Endothelial cell of umbilical vein (primary cell): ENCODE measurements around the gene C14orf180. TPM values are rescaled to one million over a fixed set of nuclear protein-coding genes. Genes with fewer than 3 reads are reported as not detected.

ENCODE experiments used
- BruUV-seq: library from RNA; stranded (reverse); fragments of 400-500 nt; replicated peaks from 2 replicates; lab custom pipeline; 2021; lab: Mats Ljungman, UMichigan
- CTCF ChIA-PET: fragments of 300-600, 350-600 bp; sonication (Branson Sonifier 250); formaldehyde crosslinking; loops from one replicate; lab custom pipeline; 2021; ENCODE audit warnings: antibody characterized with exemption, inconsistent platforms; lab: Charles Lee
- POLR2A ChIA-PET: fragments of 300-600, 350-600 bp; sonication (Branson Sonifier 250); formaldehyde crosslinking; loops from one replicate; lab custom pipeline; 2021; ENCODE audit warnings: antibody characterized with exemption, inconsistent platforms; lab: Charles Lee
- DNase-seq: peaks from one replicate; pipeline ENCODE4 v3.0.0-alpha.2; 2011; ENCODE audit warnings: low read depth, low spot score
- FAIRE-seq: peaks from 2 replicates; lab custom pipeline; 2011; peaks lifted over from hg19 to GRCh38; lab: Jason Lieb, UNC
- H2AFZ ChIP-seq: 2 replicates; pipeline ENCODE4 v1.6.0; 2012; ENCODE audit warnings: low read depth, low read length, control low read depth, inconsistent platforms
- H3K27ac ChIP-seq: 2 replicates; pipeline ENCODE4 v1.5.1; 2011; ENCODE audit warnings: low read depth, mild to moderate bottlenecking, control low read depth, low read length, moderate library complexity; ENCODE audit not compliant: insufficient read depth
- H3K27me3 ChIP-seq, 2 experiments: 2 replicates each; pipeline versions ENCODE4 v1.6.0 to v1.6.1; 2011; ENCODE audit warnings: low read length in 2 of 2, mixed read lengths in 1 of 2; ENCODE audit not compliant: control insufficient read depth in 2 of 2, insufficient read depth in 2 of 2
- H3K36me3 ChIP-seq, 2 experiments: 2 replicates in 1 of 2; 3 replicates in 1 of 2; pipeline ENCODE4 v1.5.1; 2011; ENCODE audit warnings: low read length in 2 of 2, mild to moderate bottlenecking in 1 of 2, moderate library complexity in 1 of 2; ENCODE audit not compliant: control insufficient read depth in 2 of 2, insufficient read depth in 2 of 2; ENCODE audit errors: extremely low read depth in 1 of 2
- H3K4me1 ChIP-seq: 3 replicates; pipeline ENCODE4 v1.5.1; 2011; ENCODE audit warnings: mild to moderate bottlenecking, low read length; ENCODE audit not compliant: control insufficient read depth, insufficient read depth; ENCODE audit errors: extremely low read depth
- H3K4me2 ChIP-seq: 2 replicates; pipeline ENCODE4 v1.6.1; 2011; ENCODE audit warnings: low read length, control low read depth, mixed read lengths; ENCODE audit not compliant: insufficient read depth
- H3K4me3 ChIP-seq, 3 experiments: fragments of 200-600 bp in 1 of 3; sonication (generic), shearing (Covaris generic) in 1 of 3; replicated peaks in 1 of 3; 2 replicates each; pipeline ENCODE4 v1.5.1; 2011 to 2016; ENCODE audit warnings: control low read depth in 3 of 3, low read length in 3 of 3, mild to moderate bottlenecking in 2 of 3, inconsistent platforms in 1 of 3, low read depth in 1 of 3, moderate library complexity in 1 of 3; ENCODE audit not compliant: insufficient read depth in 1 of 3
- H3K79me2 ChIP-seq: 2 replicates; pipeline ENCODE4 v1.6.0; 2012; ENCODE audit warnings: low read length, inconsistent platforms; ENCODE audit not compliant: control insufficient read depth, insufficient read depth
- H3K9ac ChIP-seq: replicated peaks from 2 replicates; pipeline ENCODE3; 2011; ENCODE audit warnings: low read length, control low read depth; ENCODE audit not compliant: insufficient read depth; ENCODE audit errors: extremely low read depth
- H3K9me1 ChIP-seq: replicated peaks from 3 replicates; pipeline ENCODE4 v1.6.0; 2011; ENCODE audit warnings: mild to moderate bottlenecking, low read length; ENCODE audit not compliant: control insufficient read depth, insufficient read depth; ENCODE audit errors: extremely low read depth
- H3K9me3 ChIP-seq: replicated peaks from 2 replicates; pipeline ENCODE4 v1.5.1; 2012; ENCODE audit warnings: low read length, inconsistent platforms; ENCODE audit not compliant: control insufficient read depth, insufficient read depth
- H4K20me1 ChIP-seq: replicated peaks from 2 replicates; pipeline ENCODE3; 2011; ENCODE audit warnings: mild to moderate bottlenecking, low read length; ENCODE audit not compliant: control insufficient read depth, insufficient read depth; ENCODE audit errors: extremely low read depth
- CTCF ChIP-seq, 2 donors: IDR thresholded peaks; 1 replicate in 1 of 2; 2 replicates in 1 of 2; pipeline ENCODE4 v1.5.1; 2011; ENCODE audit warnings: low read length in 2 of 2, mild to moderate bottlenecking in 2 of 2, moderate library complexity in 2 of 2, control low read depth in 1 of 2, inconsistent platforms in 1 of 2, low read depth in 1 of 2; ENCODE audit not compliant: insufficient read depth in 1 of 2; ENCODE audit errors: extremely low read depth in 1 of 2
- EZH2 ChIP-seq: IDR thresholded peaks from 2 replicates; pipeline ENCODE4 v1.6.1; 2012; ENCODE audit warnings: borderline replicate concordance, low read depth, mild to moderate bottlenecking, moderate library complexity, low read length, inconsistent platforms; ENCODE audit not compliant: severe bottlenecking
- FOS ChIP-seq: IDR thresholded peaks from 2 replicates; pipeline ENCODE4 v1.6.1; 2011; ENCODE audit warnings: mild to moderate bottlenecking, low read length, moderate library complexity, borderline replicate concordance; ENCODE audit not compliant: insufficient read depth
- GATA2 ChIP-seq: IDR thresholded peaks from 2 replicates; pipeline ENCODE4 v1.7.0; 2011; ENCODE audit warnings: low read depth, mild to moderate bottlenecking, moderate library complexity, mixed read lengths, low read length; ENCODE audit not compliant: insufficient read length, insufficient read depth
- JUN ChIP-seq: IDR thresholded peaks from 2 replicates; pipeline ENCODE4 v1.6.1; 2011; ENCODE audit warnings: borderline replicate concordance, low read depth; ENCODE audit not compliant: insufficient read length, insufficient read depth
- MAX ChIP-seq: IDR thresholded peaks from 2 replicates; pipeline ENCODE4 v1.6.1; 2011; ENCODE audit not compliant: insufficient read depth, insufficient read length
- MYC ChIP-seq: IDR thresholded peaks from one replicate; pipeline ENCODE4 v1.6.1; 2011; ENCODE audit warnings: mild to moderate bottlenecking, low read depth, low read length
- POLR2A ChIP-seq: IDR thresholded peaks from 2 replicates; pipeline ENCODE4 v1.6.1; 2012; ENCODE audit warnings: low read depth, mild to moderate bottlenecking, control low read depth, low read length
- POLR2AphosphoS5 ChIP-seq: IDR thresholded peaks from 2 replicates; pipeline ENCODE4 v1.6.1; 2012; ENCODE audit warnings: low read depth, mild to moderate bottlenecking, control low read depth, low read length, moderate library complexity; ENCODE audit not compliant: insufficient read depth
- dilution Hi-C: fragments of 300-500 bp; cut with MboI; formaldehyde crosslinking; loops from one replicate; pipeline ENCODE4 v1.15.0; 2019; ENCODE audit warnings: low sequenced_read_pairs; ENCODE audit not compliant: extremely low pct_ligation_motif_present
- intact Hi-C: fragments of 100-400 bp; cut with micrococcal nuclease; formaldehyde crosslinking; loops from one replicate; pipeline ENCODE4 v1.10.0; 2022
- polyA plus RNA-seq, 4 experiments: library from polyadenylated mRNA; depleted of rRNA in 3 of 4; stranded (reverse) in 3 of 4; unstranded in 1 of 4; fragments of >200 nt; gene quantifications; 2 replicates each; pipeline versions ENCODE4 v1.2.1 to v1.2.3, GENCODE V29; 2011 to 2012; ENCODE audit warnings: missing spikeins in 1 of 4
- total RNA-seq: library from RNA; stranded (reverse); gene quantifications from 2 replicates; pipeline ENCODE4 v1.2.3, GENCODE V29; 2021

Gene C14orf180
- total and polyA plus RNA-seq, 2 donors (not counting 3 experiments of a cell fraction or from before 2014, with no cell fraction given): not detected

- Histone ChIP-seq H3K9me1 (no peaks in the 10 kb centered on the region), H3K4me1 (no peaks in the 10 kb centered on the region), H3K4me3 (no peak overlapping the region), H3K9me3 (no peaks in the 10 kb centered on the region), H4K20me1 (no peaks in the 10 kb centered on the region), H3K9ac (no peak overlapping the region), H3K79me2 (no peaks in the 10 kb centered on the region), H3K4me2 (no peak overlapping the region), H2AFZ (no peak overlapping the region), H3K27me3 (no peaks in the 10 kb centered on the region), H3K27ac (no peak overlapping the region), H3K36me3 (no peaks in the 10 kb centered on the region)
- POLR2A ChIA-PET: no interaction called here
- no peak for FAIRE-seq
- no TSS peak for BruUV-seq
- DNase-seq: no peak
- dilution Hi-C loops: no loop called here
- intact Hi-C loops: no loop called here
- no peak for TF ChIP-seq MYC
- TF ChIP-seq MAX: no peak
- no peak for TF ChIP-seq POLR2AphosphoS5
- TF ChIP-seq JUN: no peak
- TF ChIP-seq FOS: no peak
- no peak for TF ChIP-seq EZH2
- no peak for TF ChIP-seq POLR2A
- no peak for TF ChIP-seq GATA2
- no peak for TF ChIP-seq CTCF (IDR thresholded peaks at IDR 0.05; ENCODE audit: extremely low read depth in 1 of 2, insufficient read depth in 1 of 2, low read depth in 1 of 2, low read length in 2 of 2)
- CTCF ChIA-PET: no interaction called here
These were observed 15.6 kb downstream of the C14orf180 start for GRCh38 chr14:104595116-104595675.
